ENCODE data around the gene FEV. TPM values are rescaled to one million over a fixed set of nuclear protein-coding genes. Genes with fewer than 3 reads are reported as not detected.

FEV gene
- total RNA-seq, 2 donors from 2014 or later: 3.9 to 4.8 TPM

DNA sequence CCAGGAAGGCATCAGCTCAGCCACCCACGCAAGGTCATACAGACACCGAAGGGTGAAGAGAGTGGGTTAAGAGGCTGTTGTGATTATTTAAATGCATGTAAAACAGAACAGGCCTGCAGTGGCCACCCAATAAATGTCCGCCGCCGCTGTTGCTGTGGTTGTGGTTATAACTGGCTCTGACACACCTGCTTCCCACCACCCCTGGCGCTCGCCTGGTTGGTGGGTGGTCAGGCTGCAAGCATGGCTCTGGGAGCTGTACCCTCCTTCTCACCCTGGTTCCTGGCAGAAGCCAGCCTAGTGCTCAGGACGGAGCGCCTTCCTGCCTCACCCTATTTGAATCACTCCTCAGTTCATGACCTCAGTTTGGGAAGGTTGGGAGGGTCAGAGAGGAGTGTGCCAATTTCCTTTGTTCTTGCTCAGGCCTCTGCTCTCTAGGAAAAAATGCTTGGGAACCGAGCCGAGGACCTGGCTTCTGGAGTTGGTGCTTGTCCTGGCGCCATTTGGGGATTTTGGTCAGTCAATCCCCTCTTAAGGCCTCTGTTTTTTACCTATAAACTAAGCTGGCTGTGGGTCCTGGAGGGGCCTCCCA is 13.5 kb upstream of the FEV start:
- ATAC-seq: no peak

DNA sequence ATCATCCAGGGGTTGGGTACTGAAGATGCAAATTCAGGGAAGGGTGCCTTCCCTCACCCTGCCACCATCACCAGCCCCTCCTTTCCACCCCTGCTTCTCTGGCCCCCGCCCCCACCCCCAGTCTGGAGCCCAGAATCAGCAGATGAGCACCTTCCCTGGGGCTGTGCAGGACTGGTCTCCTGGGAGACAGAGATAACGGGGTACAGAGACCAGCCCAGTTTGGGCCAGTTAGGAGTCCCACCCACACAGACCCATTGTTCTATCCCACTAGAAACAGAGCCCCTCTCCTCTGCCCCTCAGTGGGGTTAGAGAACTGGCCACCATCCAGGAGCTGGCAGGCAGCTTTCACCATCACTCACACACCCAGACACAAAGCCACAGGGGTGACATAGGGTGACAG is 12.7 kb upstream of the FEV start:
- DNase-seq: no peak
- no peak for ATAC-seq
- intact Hi-C loops (cut with DNase I, micrococcal nuclease): no loop called here

More for the DNA sequence above, 13.5 kb upstream of the FEV start:
- DNase-seq: no peak
- intact Hi-C loops (cut with DNase I, micrococcal nuclease): no loop called here

DNA sequence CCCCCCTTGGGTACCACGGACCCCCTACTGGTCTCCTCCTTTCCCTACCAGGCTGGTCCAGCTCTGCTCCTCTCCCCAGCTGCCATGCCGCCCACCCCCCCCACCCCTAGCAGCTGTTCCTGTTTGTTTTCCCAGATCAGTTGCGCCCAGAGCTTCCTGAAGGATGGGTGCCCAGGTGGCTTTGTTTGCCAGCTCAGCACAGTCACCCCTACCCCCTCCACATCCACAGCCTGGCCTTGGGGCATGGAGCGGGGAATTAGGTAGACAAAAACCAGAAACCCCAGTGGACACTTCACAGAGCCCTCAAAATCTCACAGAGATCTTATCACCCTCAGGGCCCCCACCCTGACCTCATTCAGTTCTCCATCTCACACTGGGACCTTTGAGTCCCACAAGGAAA is 12.0 kb upstream of the FEV start:
- no peak for DNase-seq
- no peak for ATAC-seq
- intact Hi-C loops (cut with DNase I, micrococcal nuclease): no loop called here

DNA sequence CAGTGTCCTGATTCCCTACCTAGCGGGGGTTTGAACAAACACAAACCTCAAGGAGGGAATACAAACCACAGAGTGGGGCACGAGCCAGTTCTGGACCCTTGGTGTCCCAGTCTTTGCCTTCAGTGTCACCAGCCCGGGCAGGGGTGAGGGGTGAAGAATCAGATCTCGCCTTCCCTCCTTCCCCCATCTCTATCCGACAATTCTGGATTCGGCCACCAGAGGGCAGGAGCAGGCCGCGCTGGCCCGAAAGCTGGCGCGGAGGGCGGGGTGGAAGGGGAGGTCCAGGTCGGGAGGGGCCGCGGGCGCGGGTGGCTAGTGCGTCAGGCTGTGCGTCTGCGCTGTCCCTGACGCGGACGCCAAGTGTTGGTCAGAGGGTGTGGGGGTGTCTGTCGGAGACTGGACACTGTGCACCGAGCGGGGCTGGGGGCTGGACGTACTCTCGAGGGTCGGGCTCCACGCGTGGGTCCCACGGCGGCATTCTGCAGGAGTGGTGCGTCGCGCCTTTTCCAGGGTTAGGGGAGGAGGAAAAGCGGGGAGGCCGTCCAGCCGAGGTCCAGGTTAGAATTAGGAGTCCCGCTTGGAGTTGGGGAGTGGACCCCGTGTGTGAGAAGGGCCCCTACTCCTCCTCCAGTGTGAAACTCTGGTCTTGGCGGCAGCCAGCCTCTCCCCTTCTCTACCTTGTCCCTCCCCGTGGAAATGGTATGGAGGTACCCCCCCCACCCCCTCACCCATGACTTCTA is 11.2 kb upstream of the FEV start:
- intact Hi-C loops (cut with DNase I, micrococcal nuclease): no loop called here
- ATAC-seq: peak; percentile 84
- peak; percentile 86 to 94 for DNase-seq

DNA sequence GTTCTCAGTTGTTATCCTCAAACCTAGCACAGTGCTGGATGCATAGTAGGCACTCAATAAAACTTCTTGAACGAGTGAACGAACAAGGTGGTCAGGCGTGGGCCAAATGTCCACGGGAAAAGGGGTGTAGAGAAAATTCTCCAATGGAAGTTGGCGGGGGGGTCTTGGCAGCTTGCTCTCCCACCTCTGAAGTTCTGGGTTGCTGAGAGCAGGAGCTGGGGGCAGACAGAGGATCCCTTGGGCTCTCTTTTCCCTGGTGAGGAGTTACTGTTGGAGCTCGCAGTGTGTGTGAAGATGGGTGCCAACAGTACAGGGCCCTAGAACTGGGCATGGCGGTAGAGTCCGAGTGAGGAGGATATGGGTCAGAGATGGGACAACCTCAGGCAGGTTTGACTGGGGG is 10.6 kb upstream of the FEV start:
- DNase-seq (no peak), ATAC-seq (peak; percentile 0)
- intact Hi-C loops (cut with DNase I, micrococcal nuclease): no loop called here

DNA sequence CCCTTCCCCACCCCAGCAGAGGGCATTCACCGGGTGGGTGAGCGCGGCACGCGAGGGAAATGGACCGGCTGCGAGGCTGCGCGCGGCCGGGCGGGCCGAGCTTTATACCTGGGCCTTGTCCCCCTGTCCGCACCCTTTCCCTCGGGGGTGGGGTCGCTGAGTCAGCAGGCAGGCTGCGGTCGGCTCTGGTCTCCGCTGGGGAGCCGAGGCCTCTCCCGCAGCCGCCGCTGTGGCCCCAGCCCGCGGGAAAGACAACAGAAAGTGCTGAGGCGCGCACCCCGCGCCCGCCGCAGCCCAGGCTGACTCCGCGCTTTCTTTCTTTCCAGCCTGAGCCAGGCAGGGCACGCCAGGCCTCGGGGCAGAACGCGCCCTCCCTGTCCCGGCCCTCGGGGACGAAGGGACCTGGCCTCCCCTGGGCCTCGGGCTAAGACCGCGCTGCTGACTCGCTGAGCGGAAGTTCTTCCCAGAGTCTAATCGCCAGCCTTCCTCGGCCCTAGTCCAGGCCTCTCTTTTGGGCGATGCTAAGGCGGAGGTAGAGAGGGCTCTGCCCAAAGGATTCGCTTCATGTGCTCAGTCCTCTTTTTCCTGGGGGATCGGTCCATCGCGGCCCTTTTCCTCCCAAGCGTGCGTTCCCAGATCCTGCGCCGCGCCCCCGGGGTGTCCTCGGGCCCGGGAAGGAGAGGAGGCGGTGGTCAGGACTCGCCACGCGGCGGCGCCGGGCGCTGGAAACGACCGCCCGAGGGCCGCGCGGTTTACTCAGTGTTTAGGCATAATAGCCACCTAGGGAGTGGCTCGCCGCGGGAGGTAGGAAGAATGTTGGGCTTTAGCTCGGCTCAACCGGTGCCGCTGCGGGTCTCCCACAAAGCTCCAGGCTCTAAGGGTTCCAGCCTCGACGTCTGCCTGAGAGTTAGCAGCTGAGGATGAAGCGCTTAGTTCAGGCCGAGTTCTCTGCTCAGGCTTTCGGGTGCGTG is 8.6 kb upstream of the FEV start, which contains the start of gene CRYBA2:
CRYBA2 (minus strand) TSS at position 78 of the 971 bp plus-strand sequence. CDS start 246 bp downstream, outside the sequence.
- DNase-seq: no peak
- ATAC-seq: peak; percentile 13
- intact Hi-C loops (cut with DNase I, micrococcal nuclease): no loop called here

DNA sequence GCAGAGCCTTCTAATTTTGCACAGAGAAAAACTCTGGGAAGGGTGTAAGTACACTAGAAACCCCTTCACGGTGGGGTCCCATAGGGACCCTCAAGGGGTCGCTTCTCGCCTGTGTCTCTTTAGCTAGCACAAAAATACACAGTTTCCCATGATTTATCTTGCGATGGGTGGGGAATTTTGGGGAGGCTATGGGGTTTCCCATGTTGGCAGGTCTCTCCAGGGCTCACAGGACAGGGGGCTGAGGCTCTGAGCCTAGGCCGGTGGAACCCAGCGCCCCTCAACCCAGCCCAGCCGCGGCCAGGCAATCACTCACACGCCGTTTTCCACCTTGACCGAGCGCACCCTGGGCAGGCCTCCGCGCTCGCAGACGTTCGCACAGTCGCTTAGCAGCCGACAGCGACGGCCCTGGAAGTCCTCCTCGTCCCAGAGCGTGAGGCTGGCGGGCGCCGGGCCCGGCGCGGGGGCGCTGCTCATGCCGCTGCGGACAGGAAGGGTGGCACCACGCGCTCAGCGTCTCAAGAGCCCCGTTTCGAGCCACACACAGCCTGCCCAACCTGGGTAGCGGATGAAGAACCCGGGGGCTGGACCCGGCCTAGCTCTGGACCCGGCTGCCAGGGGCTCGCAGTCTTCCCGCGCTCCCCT is 7.8 kb upstream of the FEV start:
- DNase-seq: no peak
- no peak for ATAC-seq
- intact Hi-C loops (cut with DNase I, micrococcal nuclease): no loop called here

DNA sequence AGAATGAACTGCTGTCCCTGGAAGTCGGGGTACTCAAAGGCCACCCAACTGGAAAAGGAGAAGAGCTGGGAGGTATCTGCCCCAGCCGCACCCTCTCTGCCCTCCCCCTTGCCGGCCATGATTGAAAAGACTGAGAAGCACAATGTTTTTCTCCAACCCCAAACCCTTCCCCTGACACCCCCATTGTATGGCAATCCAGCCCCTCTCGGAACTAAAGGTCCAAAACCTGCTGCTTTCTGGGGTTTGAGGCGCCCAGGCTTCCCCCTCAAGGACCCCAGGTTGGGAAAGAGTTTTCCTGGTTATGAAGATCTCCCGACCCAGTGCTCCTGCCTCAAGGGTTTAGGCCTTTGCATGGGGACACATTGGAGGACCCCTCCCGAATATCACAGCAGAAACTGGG is 7.2 kb upstream of the FEV start:
- DNase-seq (no peak), ATAC-seq (no peak)
- intact Hi-C loops (cut with DNase I, micrococcal nuclease): no loop called here

DNA sequence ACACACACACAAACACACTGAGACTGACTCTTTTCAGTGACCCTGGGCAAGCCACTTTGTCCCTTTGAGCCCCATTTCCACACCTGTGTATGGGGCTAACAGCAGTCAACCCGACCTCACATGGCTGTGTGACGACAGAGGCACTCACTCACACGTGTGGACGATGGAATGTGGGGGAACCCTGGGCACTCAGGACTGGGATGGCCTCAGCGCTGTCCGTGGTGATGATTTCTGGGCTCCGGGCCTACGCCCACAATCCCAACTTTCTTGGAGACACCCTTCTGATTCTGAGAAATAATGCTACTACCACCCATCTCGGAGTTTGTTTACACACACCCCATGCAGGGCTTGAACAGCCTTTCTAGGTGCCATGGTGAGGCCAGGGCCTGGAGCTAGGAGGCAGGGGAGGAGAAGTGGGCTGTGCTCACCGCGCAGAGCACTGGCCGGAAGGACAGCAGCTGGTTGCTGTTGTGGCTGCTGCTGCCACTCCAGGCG is 6.7 kb upstream of the FEV start:
- ATAC-seq (no peak), DNase-seq (no peak)
- intact Hi-C loops (cut with DNase I, micrococcal nuclease): no loop called here

DNA sequence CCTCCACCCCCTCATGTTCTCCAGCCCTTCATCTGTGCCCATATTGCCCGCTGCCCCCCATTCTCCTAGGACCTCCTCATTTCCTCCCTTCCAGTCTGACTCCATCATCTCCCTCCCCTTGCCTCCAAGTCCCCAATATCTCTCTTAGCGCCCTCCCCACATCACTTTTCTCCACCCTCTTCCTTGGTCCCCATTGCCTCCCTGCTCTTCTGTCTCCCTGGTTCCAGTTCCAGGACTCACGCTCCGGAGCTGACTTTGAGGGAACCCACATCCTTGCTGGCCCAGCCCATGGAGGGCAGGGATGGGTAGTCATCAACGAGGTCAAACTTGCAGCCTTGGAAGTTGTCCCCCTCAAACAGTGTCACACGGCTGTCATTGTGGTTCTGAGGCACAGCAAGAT is 5.6 kb upstream of the FEV start:
- ATAC-seq (no peak), DNase-seq (no peak)
- intact Hi-C loops (cut with DNase I, micrococcal nuclease): no loop called here

DNA sequence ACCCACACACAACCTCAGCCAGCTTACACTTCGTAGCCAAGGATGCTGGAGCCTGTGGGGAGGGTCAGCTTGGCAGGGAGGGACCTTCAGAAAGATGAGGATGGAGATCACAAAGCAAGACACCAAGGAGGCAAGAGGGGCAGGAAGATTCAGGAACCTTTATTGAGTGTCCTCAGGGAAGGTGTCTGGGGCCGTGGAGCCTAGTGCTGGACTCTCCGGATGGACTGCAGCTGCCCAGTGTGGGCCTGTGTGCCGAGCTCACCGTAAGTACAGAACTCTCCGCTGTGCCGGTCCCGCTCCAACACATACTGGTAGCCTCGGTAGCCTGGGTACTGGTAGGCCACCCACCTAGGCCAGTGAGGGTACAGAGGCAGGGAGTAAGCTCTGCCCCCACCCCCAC is 5.1 kb upstream of the FEV start:
- intact Hi-C loops (cut with DNase I, micrococcal nuclease): no loop called here
- no peak for ATAC-seq
- DNase-seq: no peak

DNA sequence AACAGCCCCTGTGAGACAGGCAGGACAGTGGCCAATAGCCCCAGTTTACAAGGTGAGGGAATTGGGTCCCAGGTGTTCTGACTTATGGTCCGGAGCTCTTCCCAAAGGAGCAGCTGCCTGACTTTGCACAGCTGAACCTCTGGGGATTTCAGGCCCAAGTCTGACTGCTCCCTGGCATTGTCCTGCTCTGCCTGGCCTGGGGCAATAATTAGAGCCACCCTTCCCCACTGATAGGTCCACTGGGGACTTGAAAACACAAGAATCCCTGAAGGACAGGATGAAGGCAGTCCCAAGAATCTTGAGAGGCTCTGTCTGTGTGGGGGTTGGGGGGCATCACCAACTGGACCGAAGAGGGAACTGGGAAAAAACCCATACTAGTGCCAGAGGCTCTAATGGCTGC is 3.7 kb upstream of the FEV start:
- ATAC-seq (no peak), DNase-seq (no peak)

DNA sequence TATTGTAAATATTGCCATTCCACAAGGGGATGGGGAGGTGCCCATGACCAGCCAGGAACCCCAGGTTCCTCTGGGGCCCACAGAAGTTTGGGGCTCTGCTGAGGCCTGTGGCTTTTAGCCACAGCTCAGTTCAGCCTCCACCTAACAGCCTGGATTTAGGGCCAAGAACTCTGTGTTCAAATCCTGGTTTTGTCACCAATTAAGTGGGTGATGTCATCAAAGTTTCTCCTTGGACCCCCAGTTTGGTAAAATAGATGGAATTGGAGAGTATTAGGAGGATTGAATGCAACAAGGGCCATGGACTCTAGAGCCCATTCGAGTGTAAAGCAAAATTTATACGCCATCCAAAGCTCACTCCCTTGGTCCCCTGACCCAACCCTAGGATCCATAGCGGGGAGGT is 3.2 kb upstream of the FEV start:
- intact Hi-C loops (cut with DNase I, micrococcal nuclease): no loop called here
- ATAC-seq: no peak
- DNase-seq: no peak

More for the DNA sequence above, 3.7 kb upstream of the FEV start:
- intact Hi-C loops (cut with DNase I, micrococcal nuclease): no loop called here

DNA sequence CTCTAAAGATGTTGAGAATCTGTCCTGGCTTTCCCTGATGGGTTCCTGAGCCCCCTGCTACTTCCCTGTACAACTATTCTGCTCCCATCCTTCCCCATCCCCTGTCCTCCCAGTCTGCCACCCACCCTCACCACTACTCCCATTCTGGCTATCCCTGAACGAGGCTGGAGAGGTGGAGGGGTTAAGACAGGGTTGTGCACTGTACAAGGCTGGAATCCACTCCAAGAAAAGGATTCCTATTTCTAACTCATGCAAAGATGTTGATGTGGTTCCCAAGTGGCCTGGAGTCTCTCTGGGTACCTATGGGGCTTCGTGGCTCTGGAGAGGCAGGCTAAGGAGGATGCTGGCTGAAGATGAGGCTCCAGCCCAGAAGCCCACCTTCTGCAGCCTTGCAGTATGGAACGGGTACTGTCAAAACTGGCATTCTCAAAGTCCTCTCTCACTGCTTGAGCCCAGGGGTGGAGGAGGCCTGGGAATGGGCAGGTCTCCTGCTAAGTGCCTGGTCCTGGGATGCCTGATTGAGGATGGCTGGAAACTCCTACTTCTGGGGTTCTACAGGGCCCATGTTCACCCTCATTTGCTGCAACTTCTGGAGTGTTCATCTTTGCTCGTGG is 1.3 kb upstream of the FEV start:
- no peak for DNase-seq
- intact Hi-C loops (cut with DNase I, micrococcal nuclease): no loop called here

DNA sequence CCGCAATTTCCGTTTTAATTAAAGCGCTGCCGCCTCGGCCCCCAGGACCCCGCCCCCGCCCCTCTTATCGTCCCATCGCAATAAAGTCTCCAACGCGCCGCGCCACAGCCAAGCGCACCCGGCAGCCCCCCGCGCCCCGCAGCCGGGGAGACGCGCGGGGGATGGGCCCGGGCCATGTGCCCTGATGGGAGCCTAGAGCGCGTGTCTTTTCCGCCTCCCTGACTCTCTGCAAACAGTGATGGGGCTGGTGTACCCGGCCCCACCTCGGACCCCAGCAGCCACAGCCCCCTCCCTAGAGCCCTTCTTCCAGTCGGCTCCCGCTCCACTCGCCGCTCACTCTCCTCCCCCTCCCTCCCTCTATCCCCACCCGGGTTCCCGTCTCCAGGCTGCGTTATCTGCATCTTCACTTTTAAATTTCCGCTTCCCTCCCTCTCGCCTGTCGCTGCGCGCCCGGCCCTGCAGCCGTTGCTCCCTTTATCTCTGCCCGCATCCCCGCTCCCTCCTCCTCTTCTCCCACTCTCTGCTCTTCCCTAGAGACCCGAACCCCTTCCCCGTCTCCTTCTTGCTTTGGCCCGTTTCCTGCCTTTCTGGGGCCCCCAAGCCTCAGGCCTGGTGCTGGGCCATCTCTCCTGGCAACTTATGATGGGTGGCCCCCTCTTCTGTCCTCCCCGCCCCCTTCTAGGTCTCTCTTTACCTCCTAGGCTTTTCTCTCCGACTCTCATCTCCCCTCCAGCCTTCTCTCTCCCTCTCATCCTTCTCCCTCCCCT is 524 bp upstream of the FEV start:
- ATAC-seq: no peak
- intact Hi-C loops (cut with DNase I, micrococcal nuclease): no loop called here
- no peak for DNase-seq

More for the DNA sequence above, 1.3 kb upstream of the FEV start:
- no peak for ATAC-seq

DNA sequence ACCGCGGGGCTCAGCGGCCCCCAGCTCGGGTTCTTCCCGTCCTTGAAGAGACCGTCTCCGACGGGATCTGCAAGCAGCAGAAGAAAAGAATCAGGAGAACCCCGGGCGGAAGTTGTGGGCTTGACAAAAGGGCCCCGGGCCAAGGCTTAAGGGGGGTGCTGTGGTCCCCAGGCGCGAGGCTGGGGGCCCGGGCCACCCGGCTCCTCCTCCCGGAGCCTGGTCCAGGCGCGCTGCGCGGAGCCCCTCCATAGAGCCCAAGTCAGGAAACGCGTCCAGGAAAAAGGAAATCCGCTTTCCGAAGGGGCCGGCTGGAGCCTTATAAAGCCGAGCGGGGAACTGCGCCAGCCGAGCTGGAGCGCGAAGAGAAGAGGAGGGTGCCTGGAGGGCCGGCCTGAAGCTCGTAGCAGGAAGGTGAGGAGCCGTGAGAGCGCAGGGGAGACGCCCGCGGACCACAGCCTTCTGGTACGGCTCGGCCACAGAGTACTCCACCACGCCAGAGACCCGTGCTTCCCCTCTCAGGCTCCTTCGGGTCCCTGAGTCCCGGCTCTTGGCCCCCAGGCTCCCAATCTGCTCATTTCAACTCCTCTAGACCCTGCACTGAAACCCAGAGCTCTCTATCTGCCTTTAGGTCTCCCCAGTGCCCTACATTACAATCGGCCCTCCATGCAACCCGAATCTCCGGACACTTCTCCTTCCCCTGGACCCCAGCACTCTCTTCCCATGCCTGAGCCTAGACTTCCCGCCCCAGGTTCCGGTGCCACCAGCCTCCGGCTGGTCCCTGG is 554 bp downstream of the FEV start:
- DNase-seq (no peak), ATAC-seq (no peak)
- intact Hi-C loops (cut with DNase I, micrococcal nuclease): no loop called here

DNA sequence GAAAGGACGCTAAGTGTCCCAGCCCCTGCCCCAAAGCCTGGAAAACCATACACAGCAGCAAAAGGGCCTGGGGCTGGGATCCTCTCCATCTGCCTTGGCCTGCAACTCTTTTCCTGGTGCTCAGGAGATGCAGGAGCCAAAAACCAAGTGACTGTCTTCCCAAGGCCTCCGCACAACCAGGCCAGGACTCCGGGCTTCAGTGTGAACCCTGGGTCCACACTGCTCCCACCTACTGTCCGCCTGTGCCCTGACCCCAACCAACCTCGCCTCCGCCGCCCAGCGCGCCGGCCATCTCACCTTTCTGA is 1.1 kb downstream of the FEV start:
- ATAC-seq (no peak), DNase-seq (no peak)
- intact Hi-C loops (cut with DNase I, micrococcal nuclease): no loop called here

All from left colon (tissue), 2 donors.